GM18951 (cell line): ENCODE measurements around the gene ZNF217.
"Not testable (repeated sequence)": the region's sequence is repeated elsewhere in the genome, so short reads cannot be mapped to it uniquely, and the experiment has no call there.

Experiments
- POLR2A ChIP-seq: IDR thresholded peaks from 4 replicates; pipeline ENCODE4 v1.6.1; 2011; ENCODE audit warnings: mild to moderate bottlenecking; ENCODE audit not compliant: insufficient read length, insufficient read depth; ENCODE audit errors: extremely low read depth
- in situ Hi-C: fragments of 300-500 bp; cut with MboI; formaldehyde crosslinking; loops from one replicate; pipeline ENCODE4 v1.12.0; 2022; ENCODE audit warnings: low sequenced_read_pairs, mixed read lengths, inconsistent platforms; ENCODE audit not compliant: unreplicated experiment

The ZNF217 gene

GRCh38 chr20:53626584-53626983 lies 32.9 kb upstream of the ZNF217 start:
- in situ Hi-C loops = no loop called here
- TF ChIP-seq POLR2A = no peak

GRCh38 chr20:53625311-53626129 lies 31.9 kb upstream of the ZNF217 start:
- in situ Hi-C loops = no loop called here

GRCh38 chr20:53624927-53625250 lies 31.2 kb upstream of the ZNF217 start:
- in situ Hi-C loops = not testable (repeated sequence)

More at GRCh38 chr20:53625311-53626129, 31.9 kb upstream of the ZNF217 start:
- no peak for TF ChIP-seq POLR2A

DNA sequence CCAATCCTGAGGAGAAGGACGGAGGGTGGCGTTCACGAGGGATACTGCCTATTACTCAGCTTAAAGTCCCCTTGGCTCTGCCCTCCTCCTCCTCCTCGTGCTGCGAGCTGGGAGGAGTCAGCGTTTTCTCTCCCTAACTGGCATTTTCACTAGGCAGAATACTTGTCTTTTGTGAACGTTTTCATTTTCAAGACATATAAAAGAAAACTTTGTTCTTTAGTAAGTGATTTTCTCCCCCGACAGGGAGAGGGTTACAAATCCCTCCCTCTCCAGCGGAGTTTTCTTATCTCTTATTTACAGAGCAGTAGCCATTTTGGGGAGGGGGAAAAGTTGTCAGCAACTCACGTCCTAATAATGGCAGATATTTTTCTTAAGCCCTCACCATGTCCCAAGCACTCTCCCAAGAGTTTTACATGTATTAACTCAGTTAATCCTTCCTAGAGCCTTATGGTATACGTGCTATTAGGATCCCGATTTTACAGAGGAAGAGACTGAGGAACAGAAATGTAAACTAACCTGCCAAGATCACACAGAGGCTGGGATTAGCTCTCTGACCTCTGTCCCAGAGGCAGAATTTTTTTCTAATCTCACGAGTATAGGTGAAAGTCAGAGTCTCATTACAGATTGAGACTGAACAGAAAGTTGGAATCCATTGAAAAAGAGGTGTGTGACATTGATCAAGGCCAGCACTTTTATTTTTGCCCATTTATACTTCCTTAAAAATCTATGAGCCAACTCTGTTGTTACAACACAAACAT lies 30.0 kb upstream of the ZNF217 start:
- TF ChIP-seq POLR2A = peak; percentile 63
- in situ Hi-C loops = no loop called here

GRCh38 chr20:53623134-53623453 lies 29.5 kb upstream of the ZNF217 start:
- TF ChIP-seq POLR2A = no peak

DNA sequence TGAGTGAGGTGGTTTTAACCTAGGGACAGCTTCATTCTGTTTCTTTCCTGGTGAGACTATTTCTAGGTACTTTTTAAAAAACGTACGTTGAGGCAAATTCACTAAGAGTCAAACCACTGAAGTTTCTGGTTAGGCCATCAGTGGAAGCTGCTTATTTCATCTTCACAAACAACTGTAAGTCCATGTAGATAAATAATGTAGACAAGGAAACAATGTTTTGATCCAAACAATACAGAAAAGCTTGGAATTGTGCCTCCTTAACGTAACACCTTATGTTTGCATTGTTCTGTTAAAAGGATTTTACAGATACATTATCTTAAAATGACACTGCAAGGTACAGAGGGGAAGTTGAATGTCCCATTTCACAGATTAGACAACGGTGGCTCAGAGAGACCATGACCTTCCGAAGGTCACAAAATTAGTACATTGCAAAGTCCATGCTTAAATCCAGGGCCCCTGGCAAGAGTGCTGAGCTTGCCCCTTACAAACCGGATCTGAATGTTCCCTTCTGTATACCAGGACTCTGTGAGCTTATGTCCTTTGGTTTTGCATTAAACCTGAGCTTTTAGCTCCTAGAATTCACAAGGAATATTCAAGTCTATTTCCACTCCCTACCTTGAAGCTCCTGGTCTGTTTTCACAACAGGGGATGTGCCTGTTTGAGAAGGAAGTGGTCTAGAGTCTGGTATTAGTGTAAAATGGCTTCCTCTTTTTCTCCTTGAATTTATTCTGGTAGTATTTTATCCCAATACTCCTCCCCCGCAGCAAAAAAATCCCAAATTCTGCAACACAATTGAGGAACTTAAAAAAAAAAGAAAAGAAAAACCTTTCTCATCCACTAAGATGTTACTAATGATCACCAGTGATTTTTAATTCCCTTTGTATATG lies 28.9 kb upstream of the ZNF217 start:
- TF ChIP-seq POLR2A = peak; percentile 27
- in situ Hi-C loops = no loop called here

More at GRCh38 chr20:53623134-53623453, 29.5 kb upstream of the ZNF217 start:
- in situ Hi-C loops = no loop called here

- in situ Hi-C loops = no loop called here
These were observed 28.0 kb upstream of the ZNF217 start for GRCh38 chr20:53621482-53622246.

DNA sequence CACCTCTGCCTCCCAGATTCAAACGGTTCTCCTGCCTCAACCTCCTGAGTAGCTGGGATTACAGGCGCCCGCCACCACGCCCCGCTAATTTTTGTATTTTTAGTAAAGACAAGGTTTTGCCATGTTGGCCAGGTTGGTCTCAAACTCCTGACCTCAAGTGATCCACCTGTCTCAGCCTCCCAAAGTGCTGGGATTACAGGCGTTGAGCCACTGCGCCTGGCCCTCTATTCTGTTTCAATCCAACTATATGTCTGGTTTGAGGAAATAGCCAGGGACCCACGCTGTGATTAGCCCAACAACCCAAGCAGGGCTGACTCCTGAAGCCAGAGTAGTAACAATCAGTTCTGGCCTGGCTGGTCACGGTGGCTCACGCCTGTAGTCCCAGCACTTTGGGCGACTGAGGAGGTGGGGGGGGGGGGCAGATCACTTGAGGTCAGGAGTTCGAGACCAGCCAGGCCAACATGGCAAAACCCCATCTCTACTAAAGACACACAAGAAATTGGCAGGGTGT lies 24.9 kb upstream of the ZNF217 start:
- in situ Hi-C loops = not testable (repeated sequence)

More at GRCh38 chr20:53621482-53622246, 28.0 kb upstream of the ZNF217 start:
- no peak for TF ChIP-seq POLR2A

DNA sequence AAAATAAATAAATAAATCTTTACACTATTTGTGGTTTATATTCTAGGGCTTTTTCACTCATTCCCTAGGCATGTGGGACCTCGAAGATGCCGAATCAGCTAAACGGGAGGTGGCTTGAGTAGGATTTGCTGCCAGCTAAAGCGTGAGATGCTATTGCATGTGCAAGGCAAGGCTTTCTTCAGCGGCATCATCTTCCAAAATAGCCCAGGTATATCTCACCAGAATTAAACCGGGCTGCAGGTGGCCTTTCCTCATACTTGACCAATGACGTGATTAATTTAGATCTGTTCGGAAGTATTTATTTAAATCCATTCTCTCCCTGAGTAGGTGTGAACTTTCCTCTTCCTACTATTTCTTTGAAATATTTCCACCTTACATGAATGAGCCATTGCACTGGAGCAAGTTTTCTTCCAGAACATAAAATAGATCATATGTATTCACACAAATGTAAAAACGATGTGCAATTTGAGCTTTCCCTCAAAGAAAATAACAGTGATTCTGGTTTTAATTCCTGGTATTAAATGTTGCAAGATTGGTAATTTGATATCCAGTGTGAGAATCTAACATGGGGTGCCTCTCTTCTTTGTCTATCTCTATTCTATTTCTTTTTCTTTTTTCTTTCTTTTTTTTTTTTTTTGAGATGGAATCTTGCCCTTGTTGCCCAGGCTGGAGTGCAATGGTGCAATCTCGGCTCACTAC lies 24.3 kb upstream of the ZNF217 start:
- no peak for TF ChIP-seq POLR2A
- in situ Hi-C loops = no loop called here

DNA sequence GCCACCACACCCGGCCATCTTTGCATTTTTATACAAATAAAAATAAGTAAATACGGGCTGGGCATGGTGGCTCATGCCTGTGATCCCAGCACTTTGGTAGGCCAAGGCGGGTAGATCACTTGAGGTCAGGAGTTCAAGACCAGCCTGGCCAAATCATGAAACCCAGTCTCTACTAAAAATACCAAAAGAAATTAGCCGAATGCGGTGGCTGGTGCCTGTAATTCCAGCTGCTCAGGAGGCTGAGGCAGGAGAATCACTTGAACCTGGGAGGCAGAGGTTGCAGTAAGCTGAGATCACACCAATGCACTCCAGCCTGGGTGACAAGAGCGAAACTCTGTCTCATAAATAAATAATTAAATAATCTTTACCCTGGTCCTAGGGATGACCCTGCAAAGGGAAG lies 22.9 kb upstream of the ZNF217 start:
- in situ Hi-C loops = not testable (repeated sequence)

DNA sequence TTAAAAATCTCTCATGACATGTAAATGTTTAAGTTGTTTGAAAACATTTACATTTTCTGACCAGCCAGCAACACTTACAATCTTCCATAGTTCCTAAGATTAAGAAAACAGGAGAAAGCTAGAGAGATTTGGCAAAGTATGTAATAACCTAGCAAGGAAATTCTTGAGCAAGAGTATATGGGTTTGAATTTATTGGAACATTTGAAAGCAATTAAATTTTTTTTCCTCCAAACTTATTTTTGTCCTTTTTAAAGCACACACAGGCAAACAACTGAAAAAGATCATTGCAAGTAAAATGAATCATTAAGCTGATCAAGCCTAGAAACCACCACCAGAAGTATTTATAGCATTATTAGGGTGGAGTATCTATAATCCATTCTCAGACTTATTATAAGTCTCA lies 20.1 kb upstream of the ZNF217 start:
- in situ Hi-C loops = no loop called here
- TF ChIP-seq POLR2A = no peak

GRCh38 chr20:53612289-53612688 lies 18.6 kb upstream of the ZNF217 start:
- in situ Hi-C loops = not testable (repeated sequence)
